ENCODE measurements around the gene WT1.

The WT1 gene

DNA sequence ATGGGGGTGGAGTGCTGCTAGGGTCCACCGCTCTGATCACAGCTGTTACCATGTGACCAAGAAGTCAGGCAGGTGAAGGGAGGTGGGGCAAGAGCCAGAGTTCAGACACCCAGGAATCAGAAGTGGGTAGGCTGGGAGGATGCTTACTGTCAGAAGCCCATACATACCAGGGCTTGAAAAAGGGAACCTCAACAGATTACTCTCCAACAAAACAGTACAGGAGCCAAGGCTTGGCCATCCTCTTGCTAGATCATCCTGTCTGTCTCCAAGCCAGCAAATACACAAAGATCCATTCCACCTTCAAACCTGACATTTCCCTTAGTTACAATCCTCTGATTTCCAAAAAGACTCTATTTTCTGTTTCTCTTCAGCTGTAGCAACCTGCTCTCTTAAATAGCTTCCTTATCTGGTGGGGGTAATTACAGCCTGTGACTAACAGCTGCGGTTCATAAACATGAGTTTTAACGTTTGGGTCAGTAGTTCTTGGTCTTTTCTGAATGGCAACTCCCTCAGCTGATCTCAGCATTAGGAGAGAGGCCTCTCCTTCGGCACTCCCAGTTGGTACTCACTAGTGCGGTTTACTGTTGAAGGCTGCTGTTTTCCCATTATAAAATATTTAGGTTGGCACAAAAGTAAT, 31.1 kb upstream of the WT1 start:
- DNase-seq = no peak
- H3K27ac ChIP-seq (ENCODE audit: insufficient read depth in 1 of 2, low read depth in 1 of 2, low read length in 2 of 2, poor library complexity in 1 of 2, severe bottlenecking in 2 of 2) = no peak overlapping the region

DNA sequence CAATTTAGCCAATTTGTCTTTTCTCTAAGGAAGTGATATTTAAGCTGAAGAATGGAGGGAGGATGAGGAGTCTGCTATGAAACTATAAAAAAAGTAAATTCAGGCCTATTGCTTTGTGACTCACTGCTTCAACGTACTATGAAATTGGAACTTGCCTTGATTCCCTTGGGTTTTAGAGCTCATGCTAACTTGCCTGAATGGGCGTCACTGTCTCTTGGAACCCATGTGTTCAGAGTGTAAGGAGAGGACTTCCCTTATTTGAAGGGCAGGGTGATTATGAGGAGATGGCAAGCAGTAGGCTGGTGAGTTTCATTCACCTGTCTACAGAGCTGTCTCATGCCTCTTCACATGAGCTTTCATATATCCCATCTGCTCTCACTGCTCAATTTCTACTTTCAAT, 28.7 kb upstream of the WT1 start:
- Histone ChIP-seq H3K27ac (ENCODE audit: insufficient read depth in 1 of 2, low read depth in 1 of 2, low read length in 2 of 2, poor library complexity in 1 of 2, severe bottlenecking in 2 of 2) (no peak overlapping the region), H3K27me3 (replicated peaks in 2 of 5; ENCODE audit: control insufficient read depth in 4 of 5, insufficient read depth in 5 of 5, low read length in 4 of 5) (no peaks in the 10 kb centered on the region), H3K4me3 (ENCODE audit: control insufficient read depth in 1 of 7, extremely low read depth in 1 of 7, insufficient read depth in 4 of 7, low read depth in 2 of 7, low read length in 6 of 7) (no peak overlapping the region), H3K36me3 (ENCODE audit: control insufficient read depth in 4 of 4, insufficient read depth in 4 of 4, low read length in 3 of 4) (no peaks in the 10 kb centered on the region), H3K4me1 (ENCODE audit: control extremely low read depth in 1 of 4, control insufficient read depth in 4 of 4, insufficient read depth in 4 of 4, low read length in 3 of 4) (no peaks in the 10 kb centered on the region), H3K9me3 (ENCODE audit: control extremely low read depth in 1 of 5, control insufficient read depth in 4 of 5, insufficient read depth in 2 of 5, low read depth in 1 of 5, low read length in 4 of 5) (no peaks in the 10 kb centered on the region)
- CTCF ChIA-PET = no interaction called here
- POLR2A ChIA-PET = no interaction called here
- WGBS (ENCODE audit: insufficient coverage) = 100% methylated on average over 2 of the region's 2 CpGs
- DNase-seq = no peak

More for the DNA sequence above, 31.1 kb upstream of the WT1 start:
- Histone ChIP-seq H3K4me3 (ENCODE audit: control insufficient read depth in 1 of 7, extremely low read depth in 1 of 7, insufficient read depth in 4 of 7, low read depth in 2 of 7, low read length in 6 of 7) (no peak overlapping the region), H3K27me3 (replicated peaks in 2 of 5; ENCODE audit: control insufficient read depth in 4 of 5, insufficient read depth in 5 of 5, low read length in 4 of 5) (no peaks in the 10 kb centered on the region), H3K4me1 (ENCODE audit: control extremely low read depth in 1 of 4, control insufficient read depth in 4 of 4, insufficient read depth in 4 of 4, low read length in 3 of 4) (peaks cover 0 to 2% (median 0%) of the 10 kb centered on the region in 4 experiments), H3K36me3 (ENCODE audit: control insufficient read depth in 4 of 4, insufficient read depth in 4 of 4, low read length in 3 of 4) (no peaks in the 10 kb centered on the region), H3K9me3 (ENCODE audit: control extremely low read depth in 1 of 5, control insufficient read depth in 4 of 5, insufficient read depth in 2 of 5, low read depth in 1 of 5, low read length in 4 of 5) (no peaks in the 10 kb centered on the region)
- ChIA-PET CTCF (no interaction called here), POLR2A (no interaction called here)
- 59% methylated on average over 3 of the region's 5 CpGs for WGBS (ENCODE audit: insufficient coverage)

DNA sequence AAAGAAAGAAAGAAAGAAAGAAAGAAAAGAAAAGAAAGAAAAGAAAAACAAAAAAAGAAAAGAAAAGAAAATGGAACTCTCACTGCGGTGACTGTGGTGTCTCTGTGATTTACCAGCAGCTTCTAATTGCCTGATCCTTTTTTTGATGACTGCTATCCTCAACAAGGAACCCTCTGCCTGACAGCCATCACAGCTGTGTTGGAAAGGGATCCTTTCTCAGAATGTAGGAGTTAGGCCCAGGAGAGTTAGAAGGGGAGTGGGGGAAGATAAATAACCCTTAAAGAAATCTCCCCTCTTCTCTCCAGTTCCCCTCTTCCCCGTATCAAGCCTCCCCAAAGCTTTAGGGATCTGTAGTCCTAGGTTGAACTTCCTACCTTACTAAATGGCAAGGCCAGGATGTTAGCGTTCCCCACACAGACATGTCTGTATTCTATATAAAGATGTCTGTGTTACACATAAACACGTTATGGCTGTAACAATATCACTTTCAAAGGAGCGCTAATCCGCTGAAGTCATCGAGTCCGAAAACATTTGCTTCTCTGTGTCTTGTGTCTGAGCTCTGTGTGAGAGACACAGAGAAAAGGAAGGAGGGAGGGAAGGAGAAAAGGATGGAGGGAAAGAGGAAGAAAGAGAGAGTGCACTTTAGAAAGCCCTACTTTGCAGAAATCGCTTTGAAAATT, 26.8 kb upstream of the WT1 start:
- 91% methylated on average over 6 of the region's 9 CpGs for WGBS (ENCODE audit: insufficient coverage)

DNA sequence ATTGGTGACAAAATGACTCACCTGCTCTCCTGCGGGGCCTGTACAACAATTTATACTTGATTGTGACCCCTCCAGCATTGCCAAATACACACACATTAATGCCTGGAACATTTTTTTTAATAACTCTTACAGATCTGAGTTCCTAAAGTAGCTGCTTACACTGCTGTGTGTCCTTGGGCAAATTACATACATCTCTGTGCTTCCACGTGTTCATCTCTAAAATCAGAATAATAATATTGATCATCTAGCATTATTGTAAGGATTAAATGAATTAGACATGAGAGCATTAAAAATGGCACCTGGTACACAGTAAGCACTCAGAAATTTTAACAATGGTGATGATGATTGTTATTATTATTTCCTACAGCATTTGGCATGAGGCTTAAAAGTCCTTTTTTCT, 21.5 kb upstream of the WT1 start:
- Histone ChIP-seq H3K9me3 (ENCODE audit: control extremely low read depth in 1 of 5, control insufficient read depth in 4 of 5, insufficient read depth in 2 of 5, low read depth in 1 of 5, low read length in 4 of 5) (no peaks in the 10 kb centered on the region), H3K27me3 (replicated peaks in 2 of 5; ENCODE audit: control insufficient read depth in 4 of 5, insufficient read depth in 5 of 5, low read length in 4 of 5) (no peaks in the 10 kb centered on the region), H3K4me3 (ENCODE audit: control insufficient read depth in 1 of 7, extremely low read depth in 1 of 7, insufficient read depth in 4 of 7, low read depth in 2 of 7, low read length in 6 of 7) (no peak overlapping the region), H3K36me3 (ENCODE audit: control insufficient read depth in 4 of 4, insufficient read depth in 4 of 4, low read length in 3 of 4) (no peaks in the 10 kb centered on the region), H3K4me1 (ENCODE audit: control extremely low read depth in 1 of 4, control insufficient read depth in 4 of 4, insufficient read depth in 4 of 4, low read length in 3 of 4) (no peaks in the 10 kb centered on the region), H3K27ac (ENCODE audit: insufficient read depth in 1 of 2, low read depth in 1 of 2, low read length in 2 of 2, poor library complexity in 1 of 2, severe bottlenecking in 2 of 2) (no peak overlapping the region)
- no peak for DNase-seq
- ChIA-PET CTCF (no interaction called here), POLR2A (no interaction called here)
- 100% methylated on average over 1 of the region's 2 CpGs for WGBS (ENCODE audit: insufficient coverage)

More for the DNA sequence above, 26.8 kb upstream of the WT1 start:
- H3K9me3 ChIP-seq (ENCODE audit: control extremely low read depth in 1 of 5, control insufficient read depth in 4 of 5, insufficient read depth in 2 of 5, low read depth in 1 of 5, low read length in 4 of 5) = no peaks in the 10 kb centered on the region
- no peak overlapping the region for H3K4me3 ChIP-seq (ENCODE audit: control insufficient read depth in 1 of 7, extremely low read depth in 1 of 7, insufficient read depth in 4 of 7, low read depth in 2 of 7, low read length in 6 of 7)
- POLR2A ChIA-PET = no interaction called here
- DNase-seq = no peak
- no peaks in the 10 kb centered on the region for H3K36me3 ChIP-seq (ENCODE audit: control insufficient read depth in 4 of 4, insufficient read depth in 4 of 4, low read length in 3 of 4)
- H3K4me1 ChIP-seq (ENCODE audit: control extremely low read depth in 1 of 4, control insufficient read depth in 4 of 4, insufficient read depth in 4 of 4, low read length in 3 of 4) = no peaks in the 10 kb centered on the region
- no peaks in the 10 kb centered on the region for H3K27me3 ChIP-seq (replicated peaks in 2 of 5; ENCODE audit: control insufficient read depth in 4 of 5, insufficient read depth in 5 of 5, low read length in 4 of 5)
- H3K27ac ChIP-seq (ENCODE audit: insufficient read depth in 1 of 2, low read depth in 1 of 2, low read length in 2 of 2, poor library complexity in 1 of 2, severe bottlenecking in 2 of 2) = no peak overlapping the region
- CTCF ChIA-PET = no interaction called here

DNA sequence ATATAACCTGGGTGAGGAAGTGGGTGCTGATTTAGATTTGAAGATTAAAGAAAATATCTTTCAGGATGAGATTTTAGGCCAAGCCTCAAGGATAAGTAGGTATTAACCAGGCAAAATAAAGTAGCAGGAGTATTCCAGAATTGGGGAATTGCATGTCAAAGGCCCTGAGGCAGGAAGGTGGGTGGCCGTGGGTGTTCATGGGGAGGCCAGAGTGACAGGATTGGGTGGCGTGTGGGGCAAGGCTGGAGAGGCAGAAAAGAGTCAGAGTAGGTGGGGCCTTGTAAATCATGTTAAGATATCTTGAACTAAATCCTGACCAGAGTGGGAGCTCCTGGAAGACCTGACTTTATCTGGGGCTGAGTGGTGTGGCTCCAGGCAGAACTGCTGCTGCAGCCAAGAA, 19.7 kb upstream of the WT1 start:
- CTCF ChIA-PET = interaction anchor here (1.1 kb wide), 1 partner anchor 9 kb away, joined by 3 read pairs; no protein-coding TSS in a partner anchor
- no peaks in the 10 kb centered on the region for H3K36me3 ChIP-seq (ENCODE audit: control insufficient read depth in 4 of 4, insufficient read depth in 4 of 4, low read length in 3 of 4)
- H3K27me3 ChIP-seq (replicated peaks in 2 of 5; ENCODE audit: control insufficient read depth in 4 of 5, insufficient read depth in 5 of 5, low read length in 4 of 5) = no peaks in the 10 kb centered on the region
- H3K4me3 ChIP-seq (ENCODE audit: control insufficient read depth in 1 of 7, extremely low read depth in 1 of 7, insufficient read depth in 4 of 7, low read depth in 2 of 7, low read length in 6 of 7) = no peak overlapping the region
- no peaks in the 10 kb centered on the region for H3K4me1 ChIP-seq (ENCODE audit: control extremely low read depth in 1 of 4, control insufficient read depth in 4 of 4, insufficient read depth in 4 of 4, low read length in 3 of 4)
- POLR2A ChIA-PET = interaction anchor here (0.7 kb wide), 1 partner anchor 1260 kb away, joined by 4 read pairs; no protein-coding TSS in a partner anchor
- no peak overlapping the region for H3K27ac ChIP-seq (ENCODE audit: insufficient read depth in 1 of 2, low read depth in 1 of 2, low read length in 2 of 2, poor library complexity in 1 of 2, severe bottlenecking in 2 of 2)
- DNase-seq = no peak
- 100% methylated on average over 2 of the region's 2 CpGs for WGBS (ENCODE audit: insufficient coverage)
- H3K9me3 ChIP-seq (ENCODE audit: control extremely low read depth in 1 of 5, control insufficient read depth in 4 of 5, insufficient read depth in 2 of 5, low read depth in 1 of 5, low read length in 4 of 5) = no peaks in the 10 kb centered on the region

DNA sequence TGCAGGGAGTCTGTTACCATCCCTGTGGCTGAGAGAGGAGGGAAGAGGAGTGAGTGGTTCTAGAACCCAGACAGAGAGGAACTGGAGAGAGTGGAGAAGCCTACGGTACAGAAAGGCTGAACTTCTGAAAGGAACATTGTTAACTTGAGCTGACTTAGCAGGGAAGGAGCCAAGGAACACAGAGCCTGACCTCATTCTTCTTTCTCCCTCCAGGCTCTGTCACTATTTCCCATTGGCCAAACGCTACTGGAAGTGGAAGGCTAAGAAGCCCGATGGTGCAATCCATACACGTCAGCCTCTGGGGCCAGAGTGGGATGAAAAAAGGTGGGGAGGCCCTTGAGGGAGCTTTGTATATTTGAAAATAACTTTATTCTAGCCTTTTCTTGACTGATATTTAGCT, 16.5 kb upstream of the WT1 start:
- 100% methylated on average over 1 of the region's 4 CpGs for WGBS (ENCODE audit: insufficient coverage)
- H3K36me3 ChIP-seq (ENCODE audit: control insufficient read depth in 4 of 4, insufficient read depth in 4 of 4, low read length in 3 of 4) = no peaks in the 10 kb centered on the region
- H3K27ac ChIP-seq (ENCODE audit: insufficient read depth in 1 of 2, low read depth in 1 of 2, low read length in 2 of 2, poor library complexity in 1 of 2, severe bottlenecking in 2 of 2) = no peak overlapping the region
- no peak for DNase-seq
- no peak overlapping the region for H3K4me3 ChIP-seq (ENCODE audit: control insufficient read depth in 1 of 7, extremely low read depth in 1 of 7, insufficient read depth in 4 of 7, low read depth in 2 of 7, low read length in 6 of 7)
- POLR2A ChIA-PET = no interaction called here
- no peaks in the 10 kb centered on the region for H3K4me1 ChIP-seq (ENCODE audit: control extremely low read depth in 1 of 4, control insufficient read depth in 4 of 4, insufficient read depth in 4 of 4, low read length in 3 of 4)
- CTCF ChIA-PET = interaction anchor here (2.6 to 2.8 kb wide), 2 partner anchors 9 to 18 kb away, joined by 8 to 11 read pairs; no protein-coding TSS in a partner anchor
- H3K9me3 ChIP-seq (ENCODE audit: control extremely low read depth in 1 of 5, control insufficient read depth in 4 of 5, insufficient read depth in 2 of 5, low read depth in 1 of 5, low read length in 4 of 5) = no peaks in the 10 kb centered on the region
- no peaks in the 10 kb centered on the region for H3K27me3 ChIP-seq (replicated peaks in 2 of 5; ENCODE audit: control insufficient read depth in 4 of 5, insufficient read depth in 5 of 5, low read length in 4 of 5)

DNA sequence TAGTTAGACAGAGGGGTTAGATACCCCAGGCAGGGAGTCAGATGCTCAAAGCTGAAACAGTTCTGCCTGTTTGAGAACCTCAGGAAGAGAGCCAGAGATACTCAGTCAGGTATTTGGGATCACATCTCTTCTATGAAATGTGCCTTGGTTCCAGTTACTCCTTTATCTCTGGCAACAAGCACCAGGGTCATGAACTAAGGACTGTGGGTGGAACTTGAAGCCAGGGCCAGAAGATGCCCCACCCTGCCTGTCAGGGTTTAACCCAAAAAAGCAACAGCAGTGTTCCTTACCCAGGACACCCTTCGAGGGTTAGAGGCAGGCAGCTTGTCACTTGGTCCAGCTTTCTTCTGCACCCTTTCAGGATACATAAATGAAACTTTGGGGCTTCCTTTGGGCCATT, 15.0 kb upstream of the WT1 start:
- Histone ChIP-seq H3K27ac (ENCODE audit: insufficient read depth in 1 of 2, low read depth in 1 of 2, low read length in 2 of 2, poor library complexity in 1 of 2, severe bottlenecking in 2 of 2) (no peak overlapping the region), H3K27me3 (replicated peaks in 2 of 5; ENCODE audit: control insufficient read depth in 4 of 5, insufficient read depth in 5 of 5, low read length in 4 of 5) (peaks cover 0 to 3% (median 0%) of the 10 kb centered on the region in 5 experiments), H3K36me3 (ENCODE audit: control insufficient read depth in 4 of 4, insufficient read depth in 4 of 4, low read length in 3 of 4) (no peaks in the 10 kb centered on the region), H3K9me3 (ENCODE audit: control extremely low read depth in 1 of 5, control insufficient read depth in 4 of 5, insufficient read depth in 2 of 5, low read depth in 1 of 5, low read length in 4 of 5) (no peaks in the 10 kb centered on the region), H3K4me1 (ENCODE audit: control extremely low read depth in 1 of 4, control insufficient read depth in 4 of 4, insufficient read depth in 4 of 4, low read length in 3 of 4) (no peaks in the 10 kb centered on the region), H3K4me3 (ENCODE audit: control insufficient read depth in 1 of 7, extremely low read depth in 1 of 7, insufficient read depth in 4 of 7, low read depth in 2 of 7, low read length in 6 of 7) (no peak overlapping the region)
- no peak for DNase-seq
- ChIA-PET CTCF (interaction anchor here (1.0 to 2.6 kb wide), 7 partner anchors 9 to 1343 kb away, joined by 3 to 8 read pairs (median 3); no protein-coding TSS in a partner anchor), POLR2A (no interaction called here)
- 100% methylated on average over 1 of the region's 1 CpG for WGBS (ENCODE audit: insufficient coverage)

Data from common myeloid progenitor, CD34-positive (primary cell).